Neutrophil (primary cell): ENCODE measurements around the gene METTL16.

ENCODE experiments used
- H3K27ac ChIP-seq: fragments of 200-600 bp; sonication (generic); 2 replicates; pipeline ENCODE4 v1.5.1; 2016; ENCODE audit warnings: mild to moderate bottlenecking, moderate library complexity
- H3K27me3 ChIP-seq: fragments of 200-600 bp; sonication (generic); 2 replicates; pipeline ENCODE4 v1.6.0; 2016; ENCODE audit warnings: mild to moderate bottlenecking
- H3K36me3 ChIP-seq: fragments of 200-600 bp; sonication (generic); 2 replicates; pipeline ENCODE4 v1.5.1; 2017
- H3K4me1 ChIP-seq, 2 experiments: fragments of 200-600 bp in 1 of 2; sonication (generic) in 1 of 2; 1 replicate in 1 of 2; 2 replicates in 1 of 2; pipeline versions ENCODE4 v1.5.1 to v1.6.1; 2013 to 2016; ENCODE audit warnings: low read depth in 1 of 2, low read length in 1 of 2, mild to moderate bottlenecking in 1 of 2, moderate library complexity in 1 of 2; ENCODE audit not compliant: control insufficient read depth in 1 of 2, insufficient read depth in 1 of 2
- H3K4me3 ChIP-seq, 2 experiments: fragments of 200-600 bp in 1 of 2; sonication (generic) in 1 of 2; 1 replicate in 1 of 2; 2 replicates in 1 of 2; pipeline ENCODE4 v1.5.1; 2013 to 2016; ENCODE audit warnings: low read depth in 1 of 2, low read length in 1 of 2, mild to moderate bottlenecking in 1 of 2, moderate library complexity in 1 of 2
- H3K9me3 ChIP-seq: fragments of 200-600 bp; sonication (generic); 2 replicates; pipeline ENCODE4 v1.5.1; 2016
- CTCF ChIP-seq: fragments of 200-600 bp; sonication (generic); IDR thresholded peaks from 2 replicates; pipeline ENCODE4 v1.5.1; 2016; ENCODE audit warnings: antibody characterized with exemption

METTL16 gene

GRCh38 chr17:2371183-2372130 lies 140.2 kb downstream of the METTL16 start:
- no peak overlapping the region for H3K27ac ChIP-seq
- no peaks in the 10 kb centered on the region for H3K27me3 ChIP-seq
- peaks cover 13 to 15% of the 10 kb centered on the region in 2 experiments for H3K4me1 ChIP-seq
- TF ChIP-seq CTCF: no peak
- peaks cover 67% of the 10 kb centered on the region for H3K36me3 ChIP-seq
- no peaks in the 10 kb centered on the region for H3K9me3 ChIP-seq
- no peak overlapping the region for H3K4me3 ChIP-seq

GRCh38 chr17:2370211-2370589 lies 141.5 kb downstream of the METTL16 start:
- TF ChIP-seq CTCF: no peak
- peaks cover 65% of the 10 kb centered on the region for H3K36me3 ChIP-seq

GRCh38 chr17:2369551-2370210 lies 142.0 kb downstream of the METTL16 start:
- H3K27me3 ChIP-seq: no peaks in the 10 kb centered on the region
- H3K36me3 ChIP-seq: peaks cover 65% of the 10 kb centered on the region
- H3K4me1 ChIP-seq: peaks cover 13 to 15% of the 10 kb centered on the region in 2 experiments
- no peak overlapping the region for H3K4me3 ChIP-seq
- H3K27ac ChIP-seq: no peak overlapping the region
- no peaks in the 10 kb centered on the region for H3K9me3 ChIP-seq
- TF ChIP-seq CTCF: no peak

More at GRCh38 chr17:2370211-2370589, 141.5 kb downstream of the METTL16 start:
- H3K27me3 ChIP-seq: no peaks in the 10 kb centered on the region
- no peak overlapping the region for H3K27ac ChIP-seq
- no peak overlapping the region for H3K4me3 ChIP-seq
- H3K4me1 ChIP-seq: peaks cover 13 to 15% of the 10 kb centered on the region in 2 experiments
- no peaks in the 10 kb centered on the region for H3K9me3 ChIP-seq

- no peak for TF ChIP-seq CTCF
- Histone ChIP-seq H3K36me3 (peaks cover 70% of the 10 kb centered on the region), H3K4me1 (peaks cover 13 to 15% of the 10 kb centered on the region in 2 experiments), H3K9me3 (no peaks in the 10 kb centered on the region), H3K27ac (no peak overlapping the region), H3K4me3 (no peak overlapping the region), H3K27me3 (no peaks in the 10 kb centered on the region)
Measured at GRCh38 chr17:2369039-2369438, 142.6 kb downstream of the METTL16 start.

GRCh38 chr17:2368359-2368758 lies 143.3 kb downstream of the METTL16 start:
- no peaks in the 10 kb centered on the region for H3K9me3 ChIP-seq
- peaks cover 71% of the 10 kb centered on the region for H3K36me3 ChIP-seq
- TF ChIP-seq CTCF: no peak
- no peak overlapping the region for H3K27ac ChIP-seq
- no peak overlapping the region for H3K4me3 ChIP-seq
- peaks cover 13 to 15% of the 10 kb centered on the region in 2 experiments for H3K4me1 ChIP-seq
- no peaks in the 10 kb centered on the region for H3K27me3 ChIP-seq
